Kidney capillary endothelial cell (primary cell): ENCODE measurements around the gene ZC3H11A.

Experiments used
- DNase-seq: peaks from one replicate; pipeline ENCODE4 v3.0.0-alpha.2; 2018; ENCODE audit warnings: low spot score

ZC3H11A gene

GRCh38 chr1:203842559-203842876 is 47.1 kb downstream of the ZC3H11A start:
- no peak for DNase-seq

- no peak for DNase-seq
Measured at GRCh38 chr1:203843435-203843834, 48.0 kb downstream of the ZC3H11A start.
